Chondrocyte (in vitro differentiated cells): ENCODE data around the gene FEM1B. TPM values are rescaled to one million over a fixed set of nuclear protein-coding genes. Genes with fewer than 3 reads are reported as not detected.

Experiments
- DNase-seq: peaks from one replicate; pipeline ENCODE4 v3.0.0; 2021; ENCODE audit warnings: mixed read lengths, low spot score
- H3K27ac Mint-ChIP-seq: one replicate; pipeline ENCODE4 v1.8.0; 2021; ENCODE audit warnings: mild to moderate bottlenecking, moderate library complexity, mixed read lengths; ENCODE audit not compliant: unreplicated experiment
- H3K27me3 Mint-ChIP-seq: 2 replicates; pipeline ENCODE4 v1.8.0; 2021; ENCODE audit warnings: low read depth, mixed read lengths
- H3K36me3 Mint-ChIP-seq: 2 replicates; pipeline ENCODE4 v1.8.0; 2021; ENCODE audit warnings: low read depth, mixed read lengths
- H3K4me1 Mint-ChIP-seq: 2 replicates; pipeline ENCODE4 v1.8.0; 2021; ENCODE audit warnings: low read depth, mild to moderate bottlenecking, mixed read lengths
- H3K4me3 Mint-ChIP-seq: one replicate; pipeline ENCODE4 v1.8.0; 2021; ENCODE audit warnings: mild to moderate bottlenecking, moderate library complexity, mixed read lengths; ENCODE audit not compliant: unreplicated experiment
- H3K9me3 Mint-ChIP-seq: 2 replicates; pipeline ENCODE4 v1.8.0; 2021; ENCODE audit warnings: low read depth, mixed read lengths
- CTCF ChIP-seq: fragments of 200-600 bp; sonication (generic); IDR thresholded peaks from 2 replicates; pipeline ENCODE4 v1.5.0; 2021; ENCODE audit warnings: antibody characterized with exemption, mild to moderate bottlenecking, moderate library complexity
- total RNA-seq: library from RNA; stranded (reverse); gene quantifications from 3 replicates; pipeline ENCODE4 v1.2.1, GENCODE V29; 2021

The FEM1B gene
- total RNA-seq, 1 donor from 2014 or later: 52.7 TPM

DNA sequence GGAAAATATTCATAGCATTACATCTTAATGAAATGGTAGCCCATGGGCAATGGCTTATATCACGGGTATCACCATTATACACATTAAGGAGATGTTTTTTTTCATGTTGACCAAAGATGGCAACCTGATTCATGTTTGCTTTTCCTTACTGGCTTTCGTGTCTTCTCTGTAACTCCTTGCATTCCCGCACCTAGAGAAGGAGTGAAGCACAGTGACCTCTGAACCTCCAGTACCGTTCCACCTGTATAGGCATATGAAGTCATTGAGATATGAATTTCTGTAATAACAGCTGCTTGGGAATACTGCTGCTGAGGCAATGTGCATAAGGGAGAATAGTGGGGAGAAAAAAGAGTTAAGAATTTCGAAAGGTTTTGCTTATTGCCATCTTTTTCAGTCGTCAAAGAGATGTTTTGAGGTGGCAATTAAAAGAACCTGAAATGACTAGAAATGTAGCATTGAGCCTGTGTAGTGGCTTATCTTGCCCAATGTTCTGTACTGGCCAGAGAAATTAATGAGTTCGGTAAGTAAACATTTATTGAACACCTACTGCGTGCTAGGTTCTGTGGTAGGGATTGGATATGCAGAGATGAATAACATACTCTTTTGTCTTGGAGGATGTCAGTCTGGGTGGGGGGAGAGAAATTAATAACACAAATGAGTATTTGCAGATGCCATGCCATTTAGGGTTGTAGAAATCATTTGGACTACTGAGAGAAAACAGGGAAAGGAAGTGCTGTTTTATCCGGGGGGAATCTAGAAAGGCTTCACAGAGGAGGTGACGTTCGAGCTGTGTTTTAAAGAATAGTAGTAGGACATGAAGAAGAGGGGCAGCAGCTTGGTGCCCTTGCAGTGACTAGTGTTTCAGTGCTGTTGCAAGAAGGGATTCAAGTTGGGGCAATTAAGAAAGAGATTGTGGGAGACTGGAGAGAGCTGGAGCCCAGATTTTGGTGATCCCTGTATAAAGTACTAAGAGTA is 2.5 kb downstream of the FEM1B start:
- peaks cover 67% of the 10 kb centered on the region for H3K4me1 Mint-ChIP-seq
- H3K4me3 Mint-ChIP-seq: peak overlapping the region; percentile 98
- no peak for DNase-seq
- H3K36me3 Mint-ChIP-seq: peaks cover 10% of the 10 kb centered on the region
- peak overlapping the region; percentile 99 for H3K27ac Mint-ChIP-seq
- TF ChIP-seq CTCF: no peak
- H3K9me3 Mint-ChIP-seq: no peaks in the 10 kb centered on the region
- no peaks in the 10 kb centered on the region for H3K27me3 Mint-ChIP-seq

GRCh38 chr15:68281008-68281407 is 3.5 kb downstream of the FEM1B start:
- Mint-ChIP-seq H3K9me3 (no peaks in the 10 kb centered on the region), H3K36me3 (peaks cover 11% of the 10 kb centered on the region), H3K4me1 (peaks cover 71% of the 10 kb centered on the region), H3K27me3 (no peaks in the 10 kb centered on the region), H3K4me3 (peak overlapping the region; percentile 98), H3K27ac (peak overlapping the region; percentile 99)
- no peak for TF ChIP-seq CTCF
- DNase-seq: no peak

DNA sequence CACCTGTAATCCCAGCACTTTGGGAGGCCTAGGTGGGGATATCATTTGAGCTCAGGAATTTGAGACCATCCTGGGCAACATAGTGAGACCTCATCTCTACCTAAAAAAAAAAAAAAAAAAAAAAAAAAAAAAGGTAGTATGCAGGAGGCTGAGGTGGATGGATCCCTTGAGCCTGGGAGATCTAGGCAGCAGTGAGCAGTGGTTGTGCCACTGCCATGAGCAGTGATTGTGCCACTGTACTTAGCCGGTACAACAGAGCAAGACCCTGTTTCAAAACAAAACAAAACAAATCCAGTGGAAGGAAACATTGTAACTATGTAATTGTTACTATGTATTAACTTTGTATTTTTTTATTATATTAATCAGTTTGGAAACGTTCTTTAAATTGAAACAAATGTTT is 5.9 kb downstream of the FEM1B start:
- H3K27me3 Mint-ChIP-seq: no peaks in the 10 kb centered on the region
- H3K9me3 Mint-ChIP-seq: no peaks in the 10 kb centered on the region
- peaks cover 17% of the 10 kb centered on the region for H3K36me3 Mint-ChIP-seq
- peaks cover 76% of the 10 kb centered on the region for H3K4me1 Mint-ChIP-seq
- no peak for DNase-seq
- no peak for TF ChIP-seq CTCF
- peak overlapping the region; percentile 78 for H3K27ac Mint-ChIP-seq
- peak overlapping the region; percentile 24 for H3K4me3 Mint-ChIP-seq

DNA sequence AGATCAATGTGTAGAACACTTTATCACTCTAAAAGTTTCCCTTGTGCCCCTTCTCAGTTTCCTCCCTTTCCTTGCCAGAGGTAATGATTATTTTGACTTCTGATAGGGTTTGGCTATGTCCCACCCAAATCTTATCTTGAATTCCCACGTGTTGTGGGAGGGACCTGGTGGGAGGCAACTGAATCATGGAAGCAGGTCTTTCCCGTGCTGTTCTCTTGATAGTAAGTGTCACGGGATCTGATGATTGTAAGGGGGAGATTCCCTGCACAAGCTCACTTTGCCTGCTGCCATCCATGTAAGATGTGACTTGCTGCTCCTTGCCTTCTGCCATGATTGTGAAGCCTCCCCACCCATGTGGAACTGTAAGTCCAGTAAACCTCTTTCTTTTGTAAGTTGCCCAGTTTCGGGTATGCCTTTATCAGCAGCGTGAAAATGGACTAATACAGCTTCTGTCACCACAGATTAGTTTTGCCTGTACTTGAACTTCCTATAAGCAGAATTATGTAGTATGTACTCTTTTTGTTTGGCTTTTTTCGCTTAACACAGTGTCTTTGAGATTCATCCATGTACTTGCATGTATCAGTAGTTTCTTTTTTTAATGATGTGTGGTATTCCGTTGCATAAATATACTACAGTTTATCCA is 7.2 kb downstream of the FEM1B start:
- no peak for TF ChIP-seq CTCF
- Mint-ChIP-seq H3K9me3 (no peaks in the 10 kb centered on the region), H3K36me3 (peaks cover 24% of the 10 kb centered on the region), H3K27ac (peak overlapping the region; percentile 83), H3K4me1 (peaks cover 81% of the 10 kb centered on the region), H3K27me3 (no peaks in the 10 kb centered on the region), H3K4me3 (no peak overlapping the region)
- DNase-seq: no peak

DNA sequence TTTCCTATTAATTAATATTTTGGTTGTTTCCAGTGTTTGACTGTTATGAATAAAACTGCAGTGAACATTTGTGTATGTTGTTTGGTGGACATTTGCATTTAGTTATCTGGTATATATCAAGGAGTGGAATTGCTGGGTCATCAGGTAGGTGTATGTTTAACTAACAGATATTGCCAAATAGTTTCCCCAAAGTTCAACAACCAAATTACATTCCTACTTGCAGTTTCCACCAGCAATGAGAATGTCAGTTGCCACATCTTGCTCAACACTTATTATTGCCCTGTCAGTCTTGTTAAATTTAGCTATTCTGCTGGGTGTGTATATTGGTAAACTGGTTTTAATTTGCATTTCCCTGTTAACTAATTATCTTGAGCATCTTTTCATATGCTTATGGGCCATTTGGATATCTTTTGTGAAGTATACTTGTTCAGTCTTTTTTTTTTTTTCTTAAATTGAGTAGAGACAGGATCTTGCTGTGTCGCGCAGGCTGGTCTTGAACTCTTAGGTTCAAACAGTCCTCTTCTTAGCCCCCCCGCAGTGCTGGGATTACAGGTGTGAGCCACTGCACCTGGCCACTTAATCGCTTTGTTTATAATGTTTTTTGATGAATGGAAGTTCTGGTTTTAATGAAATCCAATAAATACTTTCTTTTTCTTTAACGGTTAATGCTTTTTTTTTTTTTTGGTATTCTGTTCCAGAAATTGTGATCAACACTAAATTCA is 7.9 kb downstream of the FEM1B start:
- H3K4me3 Mint-ChIP-seq: no peak overlapping the region
- H3K4me1 Mint-ChIP-seq: peaks cover 81% of the 10 kb centered on the region
- peaks cover 28% of the 10 kb centered on the region for H3K36me3 Mint-ChIP-seq
- TF ChIP-seq CTCF: no peak
- no peaks in the 10 kb centered on the region for H3K9me3 Mint-ChIP-seq
- DNase-seq: no peak
- peak overlapping the region; percentile 83 for H3K27ac Mint-ChIP-seq
- H3K27me3 Mint-ChIP-seq: no peaks in the 10 kb centered on the region
